Fibroblast of mammary gland (primary cell): ENCODE data around the gene SAFB.

Experiments used
- DNase-seq: peaks from one replicate; pipeline ENCODE4 v3.0.0-alpha.2; 2010; ENCODE audit warnings: low read depth
- H3K4me3 ChIP-seq: 2 replicates; pipeline ENCODE4 v1.5.1; 2011; ENCODE audit warnings: low read depth, mild to moderate bottlenecking, low read length, moderate library complexity; ENCODE audit not compliant: control insufficient read depth
- TF ChIP-seq, protein P1 (sequence below): conservative IDR thresholded peaks from 2 replicates; pipeline ENCODE4 v1.5.1; 2011; ENCODE audit warnings: low read depth, low read length, inconsistent platforms; ENCODE audit not compliant: control insufficient read depth, insufficient read depth

The SAFB gene

DNA sequence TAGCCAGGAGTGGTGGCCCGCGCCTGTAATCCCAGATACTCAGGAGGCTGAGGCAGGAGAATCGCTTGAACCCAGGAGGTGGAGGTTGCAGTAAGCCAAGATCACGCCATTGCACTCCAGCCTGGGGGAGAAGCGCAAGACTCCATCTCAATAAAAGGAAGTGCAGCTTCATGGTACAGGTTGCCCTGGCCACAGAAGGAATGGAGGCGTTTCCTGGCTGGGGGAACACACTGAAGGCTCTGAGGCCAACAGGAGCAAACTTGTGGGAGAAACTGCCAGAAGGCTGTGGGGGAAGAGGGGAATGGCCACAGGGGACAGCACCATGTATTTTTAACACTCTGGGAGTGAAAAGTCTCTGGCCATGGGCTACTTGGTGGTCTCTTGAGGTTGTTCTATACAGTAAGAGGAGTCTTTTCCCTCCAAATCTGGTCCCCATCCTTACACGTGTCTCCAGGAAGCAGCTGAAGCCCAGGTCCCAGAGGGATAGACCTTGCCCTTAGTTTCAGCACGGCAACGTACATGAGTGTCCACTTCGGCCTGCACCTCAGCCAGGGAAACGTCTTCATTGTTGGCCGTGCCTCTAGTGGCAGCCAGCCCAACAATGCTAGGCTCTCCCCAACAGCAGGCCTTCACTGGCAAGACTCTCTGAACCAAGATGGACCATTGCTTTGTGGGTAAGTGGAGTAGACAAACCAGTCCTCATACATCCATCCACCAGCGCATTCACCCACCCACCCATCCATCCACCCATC is 50.0 kb downstream of the SAFB start:
- H3K4me3 ChIP-seq = no peak overlapping the region
- TF ChIP-seq, protein P1, sequence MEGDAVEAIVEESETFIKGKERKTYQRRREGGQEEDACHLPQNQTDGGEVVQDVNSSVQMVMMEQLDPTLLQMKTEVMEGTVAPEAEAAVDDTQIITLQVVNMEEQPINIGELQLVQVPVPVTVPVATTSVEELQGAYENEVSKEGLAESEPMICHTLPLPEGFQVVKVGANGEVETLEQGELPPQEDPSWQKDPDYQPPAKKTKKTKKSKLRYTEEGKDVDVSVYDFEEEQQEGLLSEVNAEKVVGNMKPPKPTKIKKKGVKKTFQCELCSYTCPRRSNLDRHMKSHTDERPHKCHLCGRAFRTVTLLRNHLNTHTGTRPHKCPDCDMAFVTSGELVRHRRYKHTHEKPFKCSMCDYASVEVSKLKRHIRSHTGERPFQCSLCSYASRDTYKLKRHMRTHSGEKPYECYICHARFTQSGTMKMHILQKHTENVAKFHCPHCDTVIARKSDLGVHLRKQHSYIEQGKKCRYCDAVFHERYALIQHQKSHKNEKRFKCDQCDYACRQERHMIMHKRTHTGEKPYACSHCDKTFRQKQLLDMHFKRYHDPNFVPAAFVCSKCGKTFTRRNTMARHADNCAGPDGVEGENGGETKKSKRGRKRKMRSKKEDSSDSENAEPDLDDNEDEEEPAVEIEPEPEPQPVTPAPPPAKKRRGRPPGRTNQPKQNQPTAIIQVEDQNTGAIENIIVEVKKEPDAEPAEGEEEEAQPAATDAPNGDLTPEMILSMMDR = no peak

DNA sequence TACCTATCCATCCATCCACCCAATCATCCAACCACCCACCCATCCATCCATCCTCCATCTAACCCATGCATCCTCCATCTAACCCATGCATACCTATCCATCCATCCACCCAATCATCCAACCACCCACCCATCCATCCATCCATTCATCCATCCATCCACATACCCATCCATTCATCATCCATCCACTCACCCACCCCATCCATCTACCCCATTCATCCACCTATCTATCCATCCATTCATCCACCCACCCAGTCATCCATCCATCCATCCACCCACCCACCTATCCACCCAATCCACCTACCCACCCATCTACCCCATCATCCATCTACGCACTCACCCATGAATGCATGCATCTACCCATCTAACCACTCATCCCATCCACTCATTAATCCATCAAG is 50.9 kb downstream of the SAFB start:
- H3K4me3 ChIP-seq = no peak overlapping the region
- TF ChIP-seq, protein P1 = no peak
- no peak for DNase-seq

More for the DNA sequence above, 50.0 kb downstream of the SAFB start:
- no peak for DNase-seq

DNA sequence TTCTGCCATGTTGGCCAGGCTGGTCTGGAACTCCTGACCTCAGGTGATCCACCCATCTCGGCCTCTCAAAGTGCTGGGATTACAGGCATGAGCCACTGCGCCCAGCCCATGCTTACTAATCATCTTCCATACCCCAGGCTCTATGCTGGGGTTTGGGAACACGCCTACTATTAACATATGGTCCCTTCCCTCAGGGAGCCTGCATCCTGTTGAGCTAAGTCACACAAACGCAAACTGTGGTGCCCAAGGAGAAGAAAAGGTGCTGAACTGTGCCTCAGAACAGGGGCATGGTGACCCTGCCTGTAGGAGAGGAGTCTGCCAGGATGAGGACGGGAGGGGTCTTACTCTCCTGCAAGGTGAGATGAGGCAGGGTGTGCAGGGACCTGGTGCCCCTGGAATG is 51.8 kb downstream of the SAFB start:
- DNase-seq = no peak
- TF ChIP-seq, protein P1 = no peak
- no peak overlapping the region for H3K4me3 ChIP-seq

DNA sequence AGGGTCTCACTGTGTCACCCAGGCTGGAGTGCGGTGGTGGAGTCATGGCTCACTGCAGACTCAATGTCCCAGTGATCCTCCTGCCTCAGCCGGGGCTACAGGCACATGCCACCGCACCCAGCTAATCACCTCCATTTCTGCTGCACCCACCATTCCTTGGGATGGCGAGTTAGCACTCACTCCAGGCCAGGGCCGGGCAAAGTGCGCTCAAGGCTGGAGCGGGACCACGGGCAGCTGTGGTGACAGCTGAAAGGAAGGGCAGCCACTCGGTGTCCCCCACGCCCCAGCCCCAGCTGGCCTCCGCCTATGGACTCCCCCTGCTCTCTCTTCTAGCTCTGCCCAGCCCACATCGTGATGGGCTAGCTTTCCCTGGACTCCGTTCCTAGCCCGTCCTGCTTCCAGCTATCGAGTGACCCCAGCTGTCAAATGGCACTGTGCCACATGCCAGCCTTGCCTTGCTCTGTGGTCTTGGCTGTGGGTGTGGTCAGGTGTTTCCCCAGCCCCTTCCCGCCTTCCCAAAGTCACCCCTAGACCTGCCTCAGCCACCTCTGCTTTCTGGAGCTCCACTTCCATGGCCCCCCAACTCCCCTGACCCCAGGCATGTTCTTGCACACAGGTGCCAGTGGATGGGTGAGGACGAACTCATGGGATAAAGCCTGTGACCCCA is 53.4 kb downstream of the SAFB start:
- TF ChIP-seq, protein P1 = no peak
- no peak overlapping the region for H3K4me3 ChIP-seq
- DNase-seq = no peak

DNA sequence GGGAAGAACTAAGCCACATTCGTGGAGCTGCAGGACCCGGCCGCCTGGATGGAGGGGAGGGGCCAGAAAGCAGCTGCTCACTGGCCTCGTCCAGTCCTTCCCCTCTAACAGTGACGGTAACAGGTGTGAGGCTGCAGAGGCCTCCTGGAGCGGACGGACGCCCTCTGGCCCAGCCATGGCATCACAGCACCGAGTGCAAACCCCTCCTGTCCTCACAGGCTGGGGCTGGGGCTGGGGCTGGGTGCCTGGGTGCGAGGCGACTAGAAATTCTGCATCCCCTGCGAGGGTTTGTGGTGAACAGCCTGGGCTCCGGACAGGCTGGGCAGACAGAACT is 53.9 kb downstream of the SAFB start:
- no peak overlapping the region for H3K4me3 ChIP-seq
- no peak for DNase-seq
- TF ChIP-seq, protein P1 = no peak

DNA sequence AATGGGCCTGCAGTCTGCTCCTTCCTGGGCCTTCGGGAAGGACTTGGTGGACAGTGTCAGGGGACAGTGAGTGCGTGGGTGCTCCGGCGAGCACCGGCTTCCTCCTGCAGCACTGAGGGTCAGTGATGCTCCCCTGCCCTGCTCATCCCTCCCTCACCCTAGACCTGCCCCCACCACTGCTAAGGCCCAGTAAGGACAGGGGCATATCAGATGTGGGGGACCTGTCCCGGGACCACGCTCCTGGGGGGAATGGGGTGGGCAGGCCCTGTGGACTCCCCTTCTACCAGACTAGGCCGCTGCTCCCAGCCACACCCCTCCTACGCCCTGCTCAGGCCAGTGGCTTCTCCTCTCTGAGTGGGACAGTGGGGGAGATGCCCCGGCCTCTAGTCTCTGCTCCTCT is 54.3 kb downstream of the SAFB start:
- DNase-seq = no peak
- TF ChIP-seq, protein P1 = no peak
- H3K4me3 ChIP-seq = no peak overlapping the region
